Rectal smooth muscle tissue (tissue), 1 donor: Measurements from ENCODE around the gene PREP.
"Not testable (repeated sequence)": the region's sequence is repeated elsewhere in the genome, so short reads cannot be mapped to it uniquely, and the experiment has no call there.

Source experiments
- H3K27ac ChIP-seq: one replicate; pipeline ENCODE4 v1.7.0; 2013; ENCODE audit warnings: low read depth, low read length, inconsistent platforms
- H3K27me3 ChIP-seq: one replicate; pipeline ENCODE4 v1.7.0; 2013; ENCODE audit warnings: low read length; ENCODE audit not compliant: control insufficient read depth, insufficient read depth
- H3K36me3 ChIP-seq: one replicate; pipeline ENCODE4 v1.7.0; 2013; ENCODE audit warnings: low read length; ENCODE audit not compliant: control insufficient read depth, insufficient read depth
- H3K4me1 ChIP-seq: one replicate; pipeline ENCODE4 v1.7.0; 2013; ENCODE audit warnings: low read length; ENCODE audit not compliant: control insufficient read depth, insufficient read depth
- H3K4me3 ChIP-seq: one replicate; pipeline ENCODE4 v1.7.0; 2013; ENCODE audit warnings: low read length
- H3K9ac ChIP-seq: one replicate; pipeline ENCODE4 v1.7.0; 2013; ENCODE audit warnings: low read length

Gene PREP

DNA sequence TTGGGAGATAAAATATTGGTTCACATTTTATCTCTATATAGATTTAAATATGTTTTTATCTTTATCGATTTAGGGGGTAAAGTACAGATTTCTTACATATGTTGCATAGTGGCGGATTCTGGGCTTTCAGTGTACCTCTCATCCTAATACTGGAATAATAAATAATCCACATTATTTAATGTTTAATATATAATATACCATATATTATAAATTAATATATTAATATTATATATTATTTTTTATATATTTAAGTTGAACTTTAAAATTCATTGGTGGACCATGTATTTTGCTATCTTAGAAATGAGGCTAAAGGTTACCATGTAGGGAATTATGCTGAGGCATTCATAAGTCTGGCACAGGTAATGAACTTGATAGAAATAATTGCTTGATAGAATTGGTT lies 133.5 kb downstream of the PREP start:
- Histone ChIP-seq H3K9ac (no peak overlapping the region), H3K4me3 (no peak overlapping the region), H3K27me3 (no peaks in the 10 kb centered on the region), H3K27ac (no peak overlapping the region), H3K4me1 (no peaks in the 10 kb centered on the region), H3K36me3 (no peaks in the 10 kb centered on the region)

DNA sequence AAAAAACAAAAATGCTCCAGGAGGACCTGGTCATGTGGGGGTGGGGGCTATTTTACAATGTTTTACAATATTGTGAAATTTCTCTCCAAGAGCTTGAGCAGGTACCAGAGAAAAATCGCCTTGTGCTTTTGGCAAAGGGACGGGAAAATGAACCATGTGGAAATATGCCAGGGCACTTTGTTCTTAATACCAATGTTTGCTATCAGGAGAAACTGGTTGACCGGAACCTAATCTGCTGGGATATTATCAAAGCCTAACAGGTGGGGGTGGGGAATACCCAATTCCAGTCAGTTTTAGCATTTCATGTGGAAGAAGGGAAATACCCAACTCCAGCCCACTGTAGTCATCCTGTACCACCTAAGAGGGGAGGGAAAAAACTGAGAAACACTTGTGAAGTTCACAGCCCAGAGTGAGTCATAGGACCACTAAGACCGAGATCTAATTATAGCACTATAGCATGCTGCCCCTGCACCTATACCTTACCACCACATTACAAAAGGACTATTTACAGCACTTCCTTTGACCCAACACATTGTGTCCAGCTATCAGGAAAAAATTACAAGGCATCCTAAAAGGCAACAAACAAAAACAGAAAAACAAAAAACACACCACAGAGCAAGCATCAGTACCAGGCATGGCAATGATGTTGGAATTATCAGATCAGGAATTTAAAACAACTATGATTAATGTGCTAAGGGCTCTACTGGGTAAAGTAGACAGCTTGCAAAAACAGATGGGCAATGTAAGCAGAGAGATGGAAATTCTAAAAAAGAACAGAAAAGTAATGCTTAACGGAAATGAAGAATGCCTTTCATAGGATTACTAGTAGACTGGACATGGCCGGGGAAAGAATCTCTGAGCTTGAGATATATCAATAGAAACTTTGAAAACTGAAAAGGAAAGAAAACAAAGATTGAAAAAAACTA lies 138.9 kb downstream of the PREP start:
- Histone ChIP-seq H3K27ac (no peak overlapping the region), H3K9ac (no peak overlapping the region), H3K36me3 (no peaks in the 10 kb centered on the region), H3K27me3 (no peaks in the 10 kb centered on the region), H3K4me3 (no peak overlapping the region), H3K4me1 (no peaks in the 10 kb centered on the region)

DNA sequence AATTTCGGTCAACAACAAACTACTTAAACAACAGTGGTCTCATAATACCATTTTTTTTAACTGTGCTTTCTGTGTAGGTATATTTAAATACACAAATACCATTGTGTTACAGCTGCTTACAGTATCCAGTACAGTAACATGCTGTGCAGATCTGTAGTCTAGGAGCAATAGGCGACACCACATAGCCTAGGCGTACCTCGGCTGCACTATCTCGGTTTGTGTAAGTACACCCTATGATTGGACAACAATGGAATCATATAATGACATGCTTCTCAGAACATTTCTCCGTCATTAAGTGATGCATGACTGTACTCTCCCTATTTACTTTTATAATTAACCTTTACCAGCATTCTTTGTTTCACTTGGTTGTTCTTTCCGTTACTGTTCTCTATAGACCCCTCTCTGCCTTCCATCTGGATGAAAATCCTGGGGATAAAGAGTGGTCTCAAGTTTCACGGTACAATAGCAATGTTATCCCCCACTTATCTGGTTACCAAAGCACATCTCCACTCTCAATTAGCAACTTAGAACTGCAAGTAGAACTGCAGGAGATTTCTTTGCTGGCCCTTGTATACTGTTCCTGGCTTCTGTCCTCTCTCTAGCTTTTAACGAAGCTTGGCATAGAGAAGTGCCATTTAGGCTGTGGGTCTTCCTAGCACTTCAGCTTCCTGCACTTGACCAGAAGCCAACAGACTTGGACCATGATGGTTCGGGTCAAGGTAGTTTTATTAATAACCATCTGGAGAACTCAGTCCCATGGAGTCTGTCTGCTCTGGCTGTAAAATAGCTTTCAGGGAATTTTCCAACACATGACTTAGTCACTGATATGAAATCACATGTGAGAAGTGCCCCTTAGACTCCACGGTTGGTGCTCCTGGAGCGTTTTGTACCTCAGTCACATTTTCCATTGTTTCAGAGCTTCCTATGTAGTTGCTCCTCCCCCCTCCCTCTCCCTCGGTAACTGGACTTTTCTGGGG lies 142.7 kb downstream of the PREP start:
- no peaks in the 10 kb centered on the region for H3K27me3 ChIP-seq
- H3K36me3 ChIP-seq: no peaks in the 10 kb centered on the region
- no peak overlapping the region for H3K9ac ChIP-seq
- H3K27ac ChIP-seq: no peak overlapping the region
- no peaks in the 10 kb centered on the region for H3K4me1 ChIP-seq
- H3K4me3 ChIP-seq: no peak overlapping the region

DNA sequence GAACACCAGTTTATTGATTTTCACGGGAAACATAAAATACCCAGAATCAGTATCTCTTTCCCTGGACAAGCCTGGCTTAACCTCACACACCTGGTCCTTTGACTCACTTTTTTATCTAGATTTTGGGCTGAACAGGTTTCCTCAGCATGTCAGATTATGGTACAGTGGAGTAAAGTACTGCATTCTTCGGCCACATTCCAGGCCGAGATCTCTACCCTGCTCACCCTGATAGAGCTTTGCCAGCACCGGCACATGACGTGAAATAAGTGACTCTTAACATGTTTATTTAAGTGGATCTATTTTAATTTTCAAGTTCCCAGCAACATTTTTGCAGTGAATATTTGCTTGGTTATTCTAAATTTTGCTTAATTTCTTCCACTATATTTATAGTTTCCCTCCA lies 144.1 kb downstream of the PREP start:
- Histone ChIP-seq H3K27ac (no peak overlapping the region), H3K4me1 (no peaks in the 10 kb centered on the region), H3K9ac (no peak overlapping the region), H3K4me3 (no peak overlapping the region), H3K27me3 (no peaks in the 10 kb centered on the region), H3K36me3 (no peaks in the 10 kb centered on the region)

DNA sequence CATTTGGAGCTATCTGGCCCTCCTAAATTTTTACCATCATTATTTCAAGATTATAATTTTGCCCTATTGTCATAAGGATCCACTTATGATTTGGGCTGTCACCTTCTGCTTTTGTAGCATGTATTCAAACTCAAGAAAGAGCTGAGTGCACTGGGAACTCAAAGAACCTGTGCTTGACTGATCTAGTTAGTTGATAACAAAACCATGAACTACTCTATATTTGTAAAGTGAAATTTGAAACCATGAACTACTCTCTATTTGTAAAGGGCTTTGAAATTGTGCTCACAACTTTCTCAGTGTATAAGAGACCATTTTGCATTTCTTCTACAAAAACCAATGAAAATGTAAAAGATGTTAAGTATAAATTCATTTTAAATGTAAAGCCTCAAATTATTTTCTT lies 145.5 kb downstream of the PREP start:
- H3K27me3 ChIP-seq: no peaks in the 10 kb centered on the region
- H3K36me3 ChIP-seq: no peaks in the 10 kb centered on the region
- H3K4me1 ChIP-seq: no peaks in the 10 kb centered on the region
- no peak overlapping the region for H3K27ac ChIP-seq
- H3K9ac ChIP-seq: no peak overlapping the region
- no peak overlapping the region for H3K4me3 ChIP-seq

DNA sequence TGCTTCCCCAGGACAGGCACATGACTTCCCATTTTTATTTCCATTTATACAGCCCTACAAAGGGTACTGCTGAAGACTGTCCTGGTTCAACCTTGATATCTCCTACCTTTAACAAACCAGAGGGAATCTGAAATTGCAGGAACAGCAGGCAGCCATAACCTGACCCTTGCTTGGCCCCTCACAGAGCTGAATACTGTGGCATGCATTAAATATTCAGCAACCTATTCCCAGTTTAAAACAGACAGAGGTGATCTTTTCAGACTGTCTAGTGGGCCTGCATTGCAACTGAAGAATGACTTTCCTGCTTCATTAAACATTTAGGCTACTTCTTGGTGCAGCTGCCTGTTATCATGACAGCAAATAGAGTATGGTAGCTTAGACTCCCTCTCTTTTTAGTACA lies 146.3 kb downstream of the PREP start:
- H3K27ac ChIP-seq: no peak overlapping the region

DNA sequence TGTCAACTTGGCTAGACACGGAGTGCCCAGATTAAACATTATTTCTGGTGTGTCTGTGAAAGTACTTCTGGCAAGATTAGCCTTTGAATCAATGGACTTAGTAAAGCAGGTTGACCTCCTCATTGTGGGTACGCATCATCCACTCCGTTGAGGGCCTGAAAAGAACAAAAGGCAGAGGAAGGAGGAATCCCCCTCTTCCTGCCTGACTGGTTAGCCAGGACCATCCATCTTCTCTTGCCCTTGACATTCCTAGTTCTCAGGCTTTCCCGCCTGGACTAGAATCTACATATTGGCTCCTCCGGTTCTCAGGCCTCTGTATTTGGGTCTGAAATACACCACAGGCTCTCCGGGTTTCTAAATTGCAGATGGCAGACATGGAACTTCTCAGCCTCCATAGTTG lies 149.1 kb downstream of the PREP start:
- H3K9ac ChIP-seq: no peak overlapping the region
- no peaks in the 10 kb centered on the region for H3K4me1 ChIP-seq
- H3K27me3 ChIP-seq: no peaks in the 10 kb centered on the region
- no peak overlapping the region for H3K27ac ChIP-seq
- H3K36me3 ChIP-seq: no peaks in the 10 kb centered on the region
- H3K4me3 ChIP-seq: no peak overlapping the region

More for the DNA sequence above, 146.3 kb downstream of the PREP start:
- Histone ChIP-seq H3K4me3 (no peak overlapping the region), H3K27me3 (no peaks in the 10 kb centered on the region), H3K9ac (no peak overlapping the region), H3K36me3 (no peaks in the 10 kb centered on the region), H3K4me1 (no peaks in the 10 kb centered on the region)

DNA sequence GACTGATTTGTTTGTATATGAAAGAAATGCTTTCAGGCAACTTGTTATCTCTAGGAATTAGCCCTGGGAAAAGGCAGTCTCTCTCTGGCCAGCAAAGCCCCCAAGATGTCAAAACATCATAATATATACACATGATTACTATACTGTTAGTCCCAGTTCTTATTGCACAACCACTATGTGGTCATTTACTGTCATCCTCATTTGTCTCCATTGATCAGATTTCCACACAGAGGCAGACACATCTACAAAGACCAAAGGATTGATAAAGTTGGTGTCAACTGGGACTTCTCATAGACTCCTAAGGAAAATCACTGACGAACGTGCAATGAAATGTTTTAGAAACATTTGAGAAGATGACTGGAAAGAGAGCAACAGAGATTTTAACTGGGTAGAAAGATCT lies 151.2 kb downstream of the PREP start:
- Histone ChIP-seq H3K36me3 (no peaks in the 10 kb centered on the region), H3K9ac (no peak overlapping the region), H3K27me3 (no peaks in the 10 kb centered on the region), H3K4me1 (no peaks in the 10 kb centered on the region), H3K4me3 (no peak overlapping the region), H3K27ac (no peak overlapping the region)

DNA sequence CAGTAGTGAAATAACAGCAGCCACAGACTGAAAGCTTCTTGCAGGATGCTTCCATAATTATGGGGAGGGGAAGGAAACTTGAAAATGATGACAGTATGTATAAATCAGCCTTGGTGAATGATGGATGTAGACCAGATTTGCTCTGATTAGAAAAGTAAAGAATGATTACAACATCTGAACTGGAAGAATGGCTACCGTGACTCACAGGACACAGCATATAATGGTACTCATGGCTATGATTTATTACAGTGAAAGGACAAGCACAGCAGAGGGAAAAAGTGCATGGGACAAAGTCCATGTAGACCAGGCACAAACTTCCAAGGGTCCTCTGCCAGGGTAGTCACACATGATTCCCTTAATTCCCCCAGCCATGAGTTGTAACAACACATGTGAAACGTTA lies 152.3 kb downstream of the PREP start:
- H3K27ac ChIP-seq: no peak overlapping the region
- H3K36me3 ChIP-seq: no peaks in the 10 kb centered on the region
- H3K4me3 ChIP-seq: no peak overlapping the region
- H3K4me1 ChIP-seq: no peaks in the 10 kb centered on the region
- no peaks in the 10 kb centered on the region for H3K27me3 ChIP-seq
- no peak overlapping the region for H3K9ac ChIP-seq

DNA sequence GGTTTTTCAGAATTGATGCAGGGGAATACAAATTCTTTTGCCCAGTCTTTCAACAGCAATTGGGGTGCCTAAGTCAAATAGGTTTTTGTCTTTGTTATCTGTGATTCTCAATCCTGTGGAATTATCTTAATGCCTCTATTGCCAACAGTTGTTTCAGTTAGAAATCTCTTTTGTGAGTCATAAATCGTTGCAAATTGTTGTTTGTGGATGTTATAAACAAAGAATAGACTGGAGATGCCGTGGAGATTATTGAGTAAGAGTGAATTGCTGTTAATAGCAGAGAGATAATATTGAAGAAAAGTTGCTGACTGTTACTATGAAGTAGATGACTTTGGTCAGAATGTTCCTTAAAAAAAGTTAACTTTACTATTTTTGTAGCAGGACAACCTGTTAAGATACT lies 159.4 kb downstream of the PREP start:
- no peaks in the 10 kb centered on the region for H3K27me3 ChIP-seq
- H3K4me3 ChIP-seq: no peak overlapping the region
- H3K36me3 ChIP-seq: no peaks in the 10 kb centered on the region
- H3K4me1 ChIP-seq: no peaks in the 10 kb centered on the region
- no peak overlapping the region for H3K27ac ChIP-seq
- H3K9ac ChIP-seq: no peak overlapping the region

DNA sequence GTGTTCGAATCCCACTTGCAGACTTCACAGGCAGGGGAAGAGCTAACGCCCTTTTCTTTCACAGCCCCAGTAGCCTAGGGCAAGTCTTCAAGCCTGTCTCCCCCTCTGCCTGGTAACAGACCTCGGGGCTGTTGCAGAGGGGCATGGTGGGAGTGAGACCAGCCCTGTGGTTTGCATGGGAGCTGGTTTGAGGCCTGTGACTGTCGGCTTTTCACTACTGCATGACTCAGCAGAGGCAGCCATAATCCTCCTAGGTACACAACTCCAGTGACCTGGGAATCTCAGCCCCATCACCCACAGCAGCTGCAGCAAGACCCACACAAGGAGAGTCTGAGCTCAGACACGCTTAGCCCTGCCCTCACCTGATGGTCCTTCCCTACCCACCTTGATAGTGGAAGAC lies 167.7 kb downstream of the PREP start:
- Histone ChIP-seq H3K4me1 (no peaks in the 10 kb centered on the region), H3K36me3 (no peaks in the 10 kb centered on the region), H3K27me3 (no peaks in the 10 kb centered on the region), H3K9ac (no peak overlapping the region), H3K27ac (no peak overlapping the region), H3K4me3 (no peak overlapping the region)

DNA sequence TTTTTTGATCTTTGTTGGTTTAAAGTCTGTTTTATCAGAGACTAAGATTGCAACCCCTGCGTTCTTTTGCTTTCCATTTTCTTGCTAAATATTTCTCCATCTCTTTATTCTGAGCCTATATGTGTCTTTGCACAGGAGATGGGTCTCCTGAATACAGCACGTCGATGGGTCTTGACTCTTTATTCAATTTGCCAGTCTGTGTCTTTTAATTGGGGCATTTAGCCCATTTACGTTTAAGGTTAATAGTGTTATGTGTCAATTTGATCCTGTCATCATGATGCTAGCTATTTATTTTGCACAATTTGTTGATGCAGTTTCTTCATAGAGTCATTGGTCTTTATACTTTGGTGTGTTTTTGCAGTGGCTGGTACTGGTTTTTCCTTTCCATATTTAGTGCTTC lies 171.1 kb downstream of the PREP start:
- H3K4me1 ChIP-seq, H3K27me3 ChIP-seq, H3K27ac ChIP-seq, H3K4me3 ChIP-seq, H3K36me3 ChIP-seq, H3K9ac ChIP-seq: not testable (repeated sequence)
